Measurements from ENCODE around the gene KLHL5. TPM values are rescaled to one million over a fixed set of nuclear protein-coding genes. Genes with fewer than 3 reads are reported as not detected.

KLHL5 gene
- polyA plus RNA-seq, 1 donor from 2014 or later: 33.8 TPM

GRCh38 chr4:39120418-39120817 is 58.4 kb downstream of the KLHL5 start:
- Histone ChIP-seq H2AFZ (ENCODE audit: low read depth, low read length) (no peak overlapping the region), H3K27ac (ENCODE audit: low read length) (no peak overlapping the region), H3K9me2 (ENCODE audit: insufficient read depth, low read length) (no peaks in the 10 kb centered on the region), H3K9ac (ENCODE audit: low read length) (no peak overlapping the region), H3K9me3 (ENCODE audit: low read length) (no peaks in the 10 kb centered on the region), H3K79me2 (replicated peaks; ENCODE audit: insufficient read depth, low read length) (no peaks in the 10 kb centered on the region), H3K36me3 (ENCODE audit: insufficient read depth, low read length) (no peaks in the 10 kb centered on the region), H3F3A (ENCODE audit: insufficient read depth, low read length, poor library complexity, severe bottlenecking) (no peaks in the 10 kb centered on the region), H3K4me2 (ENCODE audit: low read length) (no peak overlapping the region), H3K27me3 (ENCODE audit: insufficient read depth, low read depth, low read length) (no peaks in the 10 kb centered on the region), H3K4me3 (ENCODE audit: low read length) (no peak overlapping the region), H4K20me1 (ENCODE audit: insufficient read depth) (no peaks in the 10 kb centered on the region)
- TF ChIP-seq MXI1 (conservative IDR thresholded peaks at IDR 0.05; ENCODE audit: poor library complexity, severe bottlenecking) (no peak), CTCF (IDR thresholded peaks at IDR 0.05; ENCODE audit: poor library complexity, severe bottlenecking) (no peak), TAF1 (IDR thresholded peaks at IDR 0.05; ENCODE audit: low read depth) (no peak), EZH2 (IDR thresholded peaks at IDR 0.05; ENCODE audit: borderline replicate concordance, insufficient read depth, low read length, poor library complexity, severe bottlenecking) (no peak), POLR2AphosphoS5 (IDR thresholded peaks at IDR 0.05) (no peak), REST (IDR thresholded peaks at IDR 0.05; ENCODE audit: borderline replicate concordance) (no peak), SMC3 (conservative IDR thresholded peaks at IDR 0.05; ENCODE audit: poor library complexity) (no peak), RAD21 (conservative IDR thresholded peaks at IDR 0.05) (no peak), EP300 (conservative IDR thresholded peaks at IDR 0.05; ENCODE audit: poor library complexity, severe bottlenecking) (no peak)

GRCh38 chr4:39124885-39125599 is 63.0 kb downstream of the KLHL5 start:
- Histone ChIP-seq H3K4me3 (ENCODE audit: low read length) (no peak overlapping the region), H3K4me2 (ENCODE audit: low read length) (no peak overlapping the region), H3K9ac (ENCODE audit: low read length) (no peak overlapping the region), H3K27ac (ENCODE audit: low read length) (no peak overlapping the region), H3K9me3 (ENCODE audit: low read length) (no peaks in the 10 kb centered on the region), H2AFZ (ENCODE audit: low read depth, low read length) (no peak overlapping the region), H4K20me1 (ENCODE audit: insufficient read depth) (no peaks in the 10 kb centered on the region), H3K9me2 (ENCODE audit: insufficient read depth, low read length) (no peaks in the 10 kb centered on the region), H3K27me3 (ENCODE audit: insufficient read depth, low read depth, low read length) (no peaks in the 10 kb centered on the region), H3K36me3 (ENCODE audit: insufficient read depth, low read length) (peaks cover 3% of the 10 kb centered on the region), H3F3A (ENCODE audit: insufficient read depth, low read length, poor library complexity, severe bottlenecking) (no peaks in the 10 kb centered on the region), H3K79me2 (replicated peaks; ENCODE audit: insufficient read depth, low read length) (no peaks in the 10 kb centered on the region)
- TF ChIP-seq RAD21 (conservative IDR thresholded peaks at IDR 0.05) (no peak), POLR2AphosphoS5 (IDR thresholded peaks at IDR 0.05) (no peak), EZH2 (IDR thresholded peaks at IDR 0.05; ENCODE audit: borderline replicate concordance, insufficient read depth, low read length, poor library complexity, severe bottlenecking) (no peak), MXI1 (conservative IDR thresholded peaks at IDR 0.05; ENCODE audit: poor library complexity, severe bottlenecking) (no peak), TAF1 (IDR thresholded peaks at IDR 0.05; ENCODE audit: low read depth) (no peak), REST (IDR thresholded peaks at IDR 0.05; ENCODE audit: borderline replicate concordance) (no peak)

Data from neural cell (in vitro differentiated cells).